Stimulated activated CD8-positive, alpha-beta memory T cell treated with anti-CD3 and anti-CD28 coated beads, Interleukin-4, amount 100 ng/mL, for 24 hours (primary cell): Measurements from ENCODE around the gene RAD1.

ENCODE experiments used
- DNase-seq: peaks from one replicate; pipeline ENCODE4 v3.0.0-alpha.2; 2020; ENCODE audit warnings: low read depth

Gene RAD1

DNA sequence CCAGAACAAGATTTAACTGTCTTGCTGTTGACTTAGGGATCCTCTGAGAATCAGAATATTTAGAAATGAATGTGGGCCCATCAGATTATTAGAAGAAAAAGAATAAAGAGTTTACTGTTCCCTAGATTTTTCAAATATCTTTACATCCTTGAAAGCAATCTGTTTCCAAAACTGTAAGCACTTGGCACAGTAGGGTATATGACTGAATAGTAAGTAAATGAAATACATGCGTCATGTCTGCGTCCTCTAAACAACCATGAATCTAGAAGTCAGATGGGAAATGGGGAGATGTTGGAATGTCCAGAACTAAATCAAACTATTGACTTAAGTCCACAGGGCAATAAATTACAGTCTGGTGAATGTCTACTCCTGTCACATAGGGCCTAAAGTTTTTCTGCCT is 50.2 kb downstream of the RAD1 start:
- DNase-seq: no peak

DNA sequence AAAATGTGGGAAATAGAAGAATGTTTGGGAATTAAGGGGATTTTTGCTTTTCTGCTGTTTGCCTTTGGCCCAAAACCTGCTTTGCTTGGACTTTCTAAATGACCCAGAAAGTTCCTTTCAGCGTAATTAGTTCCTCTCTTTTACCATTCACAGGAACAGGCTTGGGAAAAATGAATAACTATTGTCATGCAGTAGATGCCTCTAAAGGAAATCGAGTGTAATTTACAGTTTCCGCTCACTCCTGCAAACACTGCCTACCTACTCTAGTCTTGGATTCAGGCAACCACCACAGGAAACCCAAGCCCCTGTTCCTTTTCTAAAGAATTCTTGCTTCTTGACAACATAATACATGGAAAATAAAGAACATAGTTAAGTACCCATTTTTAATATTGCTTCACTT is 51.4 kb downstream of the RAD1 start:
- no peak for DNase-seq

DNA sequence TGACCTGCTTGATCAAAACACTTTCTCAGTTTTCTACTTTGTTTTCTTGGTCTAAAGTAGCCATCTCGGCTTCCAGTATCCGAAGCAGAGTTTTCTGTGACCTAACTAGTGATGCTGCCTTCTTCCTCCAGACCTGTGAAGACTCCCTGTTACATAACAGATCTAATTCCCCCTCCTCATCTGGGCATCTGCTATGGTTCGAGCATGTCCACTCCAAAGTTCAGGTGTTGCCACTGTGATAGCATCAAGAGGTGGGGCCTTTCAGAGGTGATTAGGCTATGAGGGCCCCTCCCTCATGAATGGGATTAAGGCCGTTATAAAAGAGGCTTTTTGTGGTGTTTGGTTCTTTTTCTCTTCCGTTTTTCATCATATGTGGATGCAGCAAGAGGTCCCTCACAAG is 56.1 kb downstream of the RAD1 start:
- DNase-seq: no peak

DNA sequence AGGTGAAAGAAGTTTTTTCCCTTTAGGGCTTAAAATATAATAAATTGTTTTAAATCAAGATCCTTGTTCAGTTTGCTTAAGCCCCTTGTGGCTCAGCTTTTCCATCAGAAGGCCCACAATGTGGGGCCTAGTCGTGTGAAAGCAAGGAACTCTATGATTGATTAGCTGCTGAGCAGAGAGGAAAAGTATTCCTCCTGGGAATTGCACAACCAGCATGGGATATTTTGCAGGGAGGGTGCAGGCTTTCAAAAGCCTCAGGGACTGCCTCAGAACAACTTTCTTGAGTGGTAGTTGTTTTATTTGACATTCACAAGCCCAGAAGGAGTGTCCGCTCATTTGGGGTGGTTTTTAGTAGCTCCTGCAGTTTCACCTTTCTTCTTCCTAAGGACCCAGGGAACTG is 56.5 kb downstream of the RAD1 start:
- no peak for DNase-seq

DNA sequence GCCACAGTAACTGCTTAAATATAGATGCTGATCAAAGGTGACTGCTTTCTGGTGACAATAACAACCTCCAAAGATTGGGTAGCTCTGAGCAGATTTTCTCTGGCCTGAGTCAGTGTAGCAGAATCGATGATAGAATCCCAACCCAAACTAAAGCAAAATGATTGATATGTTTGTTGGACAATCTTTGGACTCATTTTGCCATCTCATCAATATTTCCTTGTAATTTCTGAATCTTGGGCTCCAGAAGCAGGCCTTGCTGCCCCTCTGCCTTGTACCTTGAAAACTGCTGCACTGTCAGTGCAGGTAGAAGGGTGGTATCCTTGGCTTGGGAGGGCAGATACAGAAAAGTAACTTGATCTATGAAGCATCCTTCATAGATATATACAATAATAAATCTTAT is 57.4 kb downstream of the RAD1 start:
- DNase-seq: no peak

DNA sequence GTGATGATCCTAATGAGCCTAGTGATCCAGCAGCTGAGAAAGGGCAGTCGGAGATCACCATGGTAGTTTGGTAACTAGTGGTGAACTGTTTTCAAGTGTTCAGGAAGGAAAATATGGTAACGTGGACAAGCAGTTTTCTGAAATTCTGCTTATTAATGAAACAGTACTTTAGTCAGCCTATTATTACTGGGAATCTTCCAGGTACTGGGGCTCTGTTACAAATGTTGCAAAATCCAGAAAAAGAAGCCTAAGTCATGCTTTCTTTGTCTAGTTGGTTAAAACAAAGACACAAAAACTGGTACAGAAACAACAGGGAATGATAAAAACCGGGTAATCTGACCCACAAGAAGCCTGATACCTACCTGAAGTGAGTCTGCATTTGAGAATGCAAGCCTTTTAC is 58.1 kb downstream of the RAD1 start:
- no peak for DNase-seq
